Stimulated activated CD4-positive, alpha-beta T cell treated with anti-CD3 and anti-CD28 coated beads, Interleukin-15, amount 100 ng/mL, for 48 hours (primary cell): ENCODE data around the gene AHCYL2.
"Not testable (repeated sequence)": the region's sequence is repeated elsewhere in the genome, so short reads cannot be mapped to it uniquely, and the experiment has no call there.

Experiments
- DNase-seq, 2 donors: peaks; one replicate each; pipeline ENCODE4 v3.0.0-alpha.2; 2020; ENCODE audit warnings: low read depth in 2 of 2

Gene AHCYL2

DNA sequence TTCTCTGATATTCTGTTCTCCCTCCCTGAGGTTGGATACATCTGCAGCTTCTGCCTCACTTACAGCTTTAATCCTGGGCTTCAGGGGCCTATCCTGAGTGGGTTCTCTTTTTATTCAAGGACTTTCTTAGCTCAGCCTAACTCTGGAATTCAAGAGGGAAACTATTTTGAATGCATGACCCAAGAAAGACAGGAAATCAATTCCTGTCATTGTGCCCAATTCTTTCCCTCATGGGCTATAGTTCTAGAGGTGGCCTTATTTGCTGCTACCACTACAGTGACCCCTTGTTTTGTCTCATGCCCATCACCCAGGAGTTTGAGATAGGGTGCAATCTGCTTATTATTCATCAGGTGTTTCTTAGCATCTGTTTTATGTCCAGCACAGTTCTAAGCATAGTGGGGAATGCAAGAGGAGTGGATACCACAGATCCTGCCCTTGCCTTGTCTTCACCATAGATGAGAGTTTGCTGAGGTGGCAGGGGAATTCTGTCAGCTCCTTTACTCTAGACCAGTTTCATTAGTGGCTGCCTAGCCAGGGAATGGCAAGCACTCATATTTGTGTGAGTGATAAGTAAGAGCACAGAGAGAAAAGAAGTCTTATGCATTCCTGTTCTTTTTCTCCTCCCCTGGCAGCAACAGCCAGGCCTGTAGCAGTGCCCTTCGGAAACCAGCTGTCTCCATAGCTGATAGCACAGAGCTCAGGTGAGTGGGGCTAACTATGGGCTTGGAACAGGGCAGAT, 228.8 kb downstream of the AHCYL2 start:
- no peak for DNase-seq

DNA sequence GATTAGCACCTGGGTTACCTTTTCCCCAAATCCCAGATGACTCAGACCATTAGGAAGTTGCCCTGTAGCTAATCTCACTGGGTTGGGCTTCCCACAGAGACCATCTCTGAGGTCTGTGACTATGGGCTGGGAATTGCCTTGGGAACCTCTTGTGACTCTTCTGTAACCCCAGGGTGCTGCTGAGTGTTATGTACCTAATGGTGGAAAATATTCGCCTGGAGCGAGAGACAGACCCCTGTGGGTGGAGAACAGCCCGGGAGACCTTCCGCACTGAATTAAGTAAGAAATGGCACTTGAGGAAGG, 229.4 kb downstream of the AHCYL2 start:
- no peak for DNase-seq

DNA sequence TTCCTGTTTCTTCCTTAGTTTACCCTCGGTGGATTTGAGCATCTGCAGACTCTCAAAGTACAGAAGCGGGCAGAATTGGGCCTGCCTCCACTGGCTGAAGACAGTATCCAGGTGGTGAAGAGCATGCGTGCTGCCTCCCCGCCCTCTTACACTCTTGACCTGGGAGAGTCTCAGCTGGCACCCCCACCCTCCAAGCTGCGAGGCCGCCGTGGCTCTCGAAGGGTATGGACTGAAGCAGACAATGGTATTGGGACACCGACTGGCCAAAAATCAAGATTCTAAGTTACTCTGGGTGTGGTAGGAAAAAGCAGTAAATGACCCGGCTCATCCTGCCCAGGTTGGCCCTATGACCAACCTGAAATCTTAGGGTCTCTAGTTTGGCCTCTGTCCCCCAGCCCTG, 231.6 kb downstream of the AHCYL2 start:
- no peak for DNase-seq

DNA sequence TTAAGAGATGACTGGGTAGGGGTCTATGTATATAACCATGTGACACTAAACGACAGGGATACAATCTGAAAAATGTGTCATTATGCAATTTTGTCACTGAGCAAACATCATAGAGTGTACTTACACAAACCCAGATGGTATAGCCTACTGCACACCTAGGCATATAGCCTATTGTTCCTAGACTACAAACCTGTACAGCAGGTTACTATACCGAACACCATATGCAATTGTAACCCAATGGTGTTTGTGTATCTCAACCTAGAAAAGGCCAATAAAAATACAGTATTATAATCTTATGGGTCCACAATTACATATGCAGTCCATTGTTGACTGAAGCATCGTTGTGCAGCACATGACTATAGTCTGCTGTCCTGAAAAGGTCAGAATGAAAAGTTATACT, 232.3 kb downstream of the AHCYL2 start:
- no peak for DNase-seq

DNA sequence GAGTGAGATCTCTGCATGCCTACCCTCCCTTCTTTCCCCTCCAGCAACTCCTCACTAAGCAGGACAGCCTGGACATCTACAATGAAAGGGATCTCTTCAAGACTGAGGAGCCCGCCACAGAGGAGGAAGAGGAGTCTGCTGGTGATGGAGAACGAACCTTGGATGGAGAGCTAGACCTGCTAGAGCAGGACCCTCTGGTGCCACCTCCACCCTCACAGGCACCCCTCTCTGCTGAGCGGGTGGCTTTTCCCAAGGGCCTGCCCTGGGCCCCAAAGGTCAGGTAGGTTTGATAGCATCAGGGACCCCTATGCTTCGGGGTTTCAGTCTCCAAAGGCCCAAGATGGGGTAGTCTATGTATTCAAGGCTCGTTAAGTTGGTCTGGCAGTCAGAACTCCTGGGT, 233.3 kb downstream of the AHCYL2 start:
- DNase-seq, result no peak

DNA sequence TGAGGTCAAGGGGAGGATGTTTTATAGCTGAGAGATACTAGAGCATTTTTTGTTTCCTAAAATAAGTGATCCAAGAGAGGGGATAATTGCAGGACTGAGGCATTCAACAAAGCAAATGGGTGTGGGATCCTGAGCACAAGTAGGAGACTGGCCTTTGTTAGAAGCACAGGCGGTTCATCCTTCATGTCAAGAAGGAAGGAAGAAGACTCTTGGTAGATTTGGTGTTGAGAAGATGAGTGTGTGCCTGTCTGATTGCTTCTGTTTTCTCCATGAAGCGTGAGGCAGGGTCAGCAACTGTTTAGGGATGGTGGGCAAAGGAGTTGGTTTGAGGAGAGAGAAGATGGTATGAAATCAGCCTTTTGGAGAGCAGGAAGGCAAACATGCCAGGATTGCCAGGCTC, 237.0 kb downstream of the AHCYL2 start:
- DNase-seq, result no peak

DNA sequence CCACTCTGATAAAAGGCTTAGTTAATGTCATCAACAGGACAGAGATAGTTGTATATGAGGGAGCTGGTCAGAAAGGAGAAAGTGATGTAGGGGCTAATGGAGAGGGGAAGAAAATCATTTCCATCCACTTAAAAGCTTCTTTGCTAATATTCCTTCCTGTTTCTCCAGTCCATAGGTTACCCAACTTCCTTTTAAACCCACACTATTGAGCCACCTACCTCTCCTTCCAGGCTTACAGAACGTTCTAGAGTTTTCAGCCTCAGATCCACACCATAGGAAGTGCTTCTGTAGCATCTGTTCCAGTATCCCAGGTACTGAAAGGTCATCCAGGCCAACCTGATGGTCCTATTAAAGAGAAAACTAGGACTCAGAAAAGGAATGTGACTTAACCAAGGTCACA, 237.6 kb downstream of the AHCYL2 start:
- DNase-seq, result no peak

DNA sequence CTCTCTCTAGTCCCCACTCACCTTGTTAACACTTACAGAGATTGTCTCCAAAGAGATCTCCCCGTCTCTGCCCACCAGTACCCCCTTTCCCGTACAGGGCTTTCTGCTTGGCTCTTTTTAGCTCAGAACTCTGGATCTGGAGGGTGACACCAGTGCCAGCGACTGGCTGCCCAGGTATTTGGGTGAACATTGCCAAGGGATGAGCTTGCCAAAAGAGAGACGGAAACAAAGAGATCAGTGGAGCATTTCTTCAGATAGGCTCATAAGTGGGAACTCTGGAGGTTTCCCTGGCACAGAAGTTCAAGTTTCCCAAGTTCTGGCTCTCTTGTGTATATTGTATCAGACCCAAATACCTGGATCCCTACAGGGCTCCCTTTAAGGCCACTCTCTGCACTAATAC, 239.4 kb downstream of the AHCYL2 start:
- DNase-seq, result no peak

DNA sequence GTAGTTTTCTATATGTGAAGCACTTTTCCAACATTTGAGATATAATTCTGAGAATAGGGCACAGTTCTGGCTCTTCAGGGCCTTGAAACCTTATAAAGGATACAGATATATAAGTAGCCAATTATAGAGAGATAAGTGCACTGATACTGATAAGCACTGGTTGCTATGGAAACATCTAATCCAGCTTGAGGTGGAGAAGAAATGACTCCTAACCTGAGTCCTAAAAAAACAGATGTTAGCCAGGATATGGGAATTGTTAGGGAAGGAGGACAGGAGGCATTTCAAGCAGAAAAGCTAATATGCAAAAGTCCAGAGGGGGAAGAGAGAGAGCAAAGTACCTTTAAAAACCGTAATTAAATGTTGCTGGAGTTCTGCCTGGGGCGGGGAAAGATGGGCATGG, 240.2 kb downstream of the AHCYL2 start:
- no peak for DNase-seq

DNA sequence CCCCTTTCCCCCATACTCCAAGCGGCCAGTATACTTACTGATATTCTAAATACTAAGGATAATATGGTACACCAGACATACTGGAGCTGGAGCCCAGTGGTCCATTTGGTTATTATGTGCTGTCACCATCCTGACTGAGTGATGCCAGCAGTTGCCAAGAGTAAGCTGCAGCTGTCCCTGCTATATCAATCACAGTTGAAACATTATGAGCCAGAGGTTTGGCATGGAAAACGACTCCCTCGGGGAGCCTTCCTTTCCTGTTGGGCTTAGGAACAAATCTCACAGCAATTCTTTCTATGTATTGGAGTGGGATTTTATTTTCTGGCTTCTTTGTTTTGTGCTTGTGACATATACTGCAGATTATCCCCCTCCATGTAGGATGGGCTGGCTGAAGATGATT, 242.0 kb downstream of the AHCYL2 start:
- DNase-seq, result no peak

DNA sequence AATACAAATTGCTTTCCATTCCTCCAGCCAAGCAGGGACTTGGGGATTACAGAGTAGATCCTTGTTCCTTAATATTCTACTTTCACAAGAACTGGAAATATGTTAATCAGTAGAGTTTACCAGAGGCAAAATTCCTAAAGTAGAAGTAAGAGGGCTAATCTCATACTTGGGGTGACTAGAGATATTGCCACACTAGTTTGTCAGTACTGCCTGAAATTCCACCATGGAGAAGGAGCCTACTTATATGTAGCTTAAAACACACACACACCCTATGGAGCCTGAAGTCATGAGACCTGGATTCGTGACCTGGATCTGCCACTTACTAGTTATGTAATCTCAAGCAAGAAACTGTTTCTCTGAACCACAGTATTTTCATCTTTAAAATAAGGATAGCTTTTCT, 243.3 kb downstream of the AHCYL2 start:
- no peak for DNase-seq

DNA sequence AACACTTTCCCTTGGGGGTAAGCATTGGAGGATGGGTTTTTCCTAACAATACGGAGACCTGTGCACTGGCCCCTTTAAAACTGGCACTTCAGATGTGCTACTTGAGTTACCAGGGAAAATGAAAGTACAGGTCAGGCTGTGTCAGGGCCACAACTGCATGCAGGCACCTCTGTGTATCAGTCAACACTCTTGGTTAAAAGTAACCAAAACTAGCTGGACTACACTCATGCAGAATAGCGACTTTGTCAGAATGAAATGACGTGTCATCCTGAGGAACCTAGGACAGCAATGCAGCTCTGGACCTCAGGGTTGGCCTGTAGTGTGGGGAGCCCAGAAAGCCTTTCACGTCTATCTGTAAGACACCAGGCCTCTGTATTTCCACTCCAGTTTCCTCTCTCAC, 243.7 kb downstream of the AHCYL2 start:
- no peak for DNase-seq

DNA sequence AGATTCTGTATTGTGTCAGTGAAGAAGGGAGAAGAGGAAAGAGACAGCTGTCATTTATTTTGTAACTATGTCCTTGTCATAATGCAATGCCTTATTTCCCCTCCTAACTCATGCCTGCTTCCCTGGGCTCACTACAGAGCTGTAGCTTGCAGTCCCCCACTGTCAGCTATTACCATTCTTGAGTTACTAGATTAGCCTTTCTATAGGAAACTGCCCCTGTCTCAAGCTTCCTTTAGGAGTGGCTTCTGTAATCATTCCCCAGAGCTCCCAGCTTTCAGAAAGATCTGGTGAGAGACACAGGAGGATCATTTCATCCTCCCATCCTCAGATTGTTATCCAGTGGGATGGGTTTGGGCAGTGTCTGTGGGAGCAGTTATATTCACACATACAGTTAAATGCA, 245.1 kb downstream of the AHCYL2 start:
- no peak for DNase-seq

DNA sequence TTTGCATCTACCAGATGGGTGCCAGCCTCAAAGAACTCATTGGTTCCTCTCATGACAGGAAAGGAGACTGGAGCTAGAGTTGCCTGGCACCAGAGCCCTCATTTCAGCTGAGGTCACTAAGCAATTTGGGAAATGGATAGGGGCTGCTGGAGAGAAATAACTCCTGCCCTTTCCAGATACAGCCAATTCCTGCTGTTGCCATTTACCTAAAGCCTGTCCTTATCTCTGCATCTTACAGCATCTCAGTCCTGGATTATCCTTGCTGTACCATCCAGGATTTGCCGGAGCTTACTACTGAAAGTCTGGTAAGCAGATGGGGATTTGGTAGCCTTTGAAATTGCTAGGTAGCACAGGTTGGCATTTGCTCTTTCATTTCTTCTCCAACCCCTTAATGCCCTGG, 245.6 kb downstream of the AHCYL2 start:
- no peak for DNase-seq

DNA sequence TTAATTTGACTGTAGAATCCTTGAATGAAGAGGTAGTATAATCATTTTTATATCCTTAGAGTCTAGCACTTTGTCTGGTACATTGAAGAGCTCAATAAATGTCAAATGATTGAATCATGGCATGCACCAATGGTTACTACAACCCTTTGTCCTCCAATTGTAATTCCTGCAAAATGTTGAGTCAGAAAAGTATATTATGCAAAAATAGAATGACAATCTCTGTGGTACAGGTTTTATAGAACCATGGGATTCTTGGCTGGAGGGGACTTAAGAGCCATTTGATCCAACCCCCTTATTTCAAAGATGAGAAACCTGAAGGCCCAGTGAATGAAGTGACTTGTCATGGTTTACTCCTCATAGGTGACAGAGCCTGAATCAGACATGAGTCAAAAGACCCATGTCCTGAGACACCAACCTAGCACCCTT, 246.6 kb downstream of the AHCYL2 start:
- no peak for DNase-seq

DNA sequence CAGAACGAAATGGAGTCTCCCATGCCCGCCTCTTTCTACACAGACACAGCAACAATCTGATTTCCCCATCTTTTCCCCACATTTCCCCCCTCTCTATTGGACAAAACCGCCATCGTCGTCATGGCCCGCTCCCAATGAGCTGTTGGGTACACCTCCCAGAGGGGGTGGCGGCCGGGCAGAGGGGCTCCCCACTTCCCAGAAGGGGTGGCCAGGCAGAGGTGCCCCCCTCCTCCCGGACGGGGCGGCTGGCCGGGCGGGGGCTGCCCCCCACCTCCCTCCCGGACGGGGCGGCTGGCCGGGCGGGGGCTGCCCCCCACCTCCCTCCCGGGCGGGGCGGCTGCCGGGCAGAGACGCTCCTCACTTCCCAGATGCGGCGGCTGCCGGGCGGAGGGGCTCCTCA, 251.1 kb downstream of the AHCYL2 start:
- DNase-seq, result not testable (repeated sequence)

DNA sequence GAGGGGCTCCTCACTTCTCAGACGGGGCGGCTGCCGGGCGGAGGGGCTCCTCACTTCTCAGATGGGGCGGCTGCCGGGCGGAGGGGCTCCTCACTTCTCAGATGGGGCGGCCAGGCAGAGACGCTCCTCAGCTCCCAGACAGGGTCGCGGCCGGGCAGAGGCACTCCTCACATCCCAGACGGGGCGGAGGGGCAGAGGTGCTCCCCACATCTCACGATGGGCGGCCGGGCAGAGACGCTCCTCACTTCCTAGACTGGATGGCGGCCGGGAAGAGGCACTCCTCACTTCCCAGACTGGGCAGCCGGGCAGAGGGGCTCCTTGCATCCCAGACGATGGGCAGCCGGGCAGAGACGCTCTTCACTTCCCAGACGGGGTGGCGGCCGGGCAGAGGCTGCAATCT, 251.6 kb downstream of the AHCYL2 start:
- not testable (repeated sequence) for DNase-seq
